HEK293 (cell line): ENCODE results near the gene SFXN1.

ENCODE experiments used
- CTCF ChIA-PET: fragments of 350-600 bp; formaldehyde crosslinking; extraction: SDS; loops from one replicate; lab custom pipeline; 2021; ENCODE audit warnings: antibody characterized with exemption; lab: Yijun Ruan, JAX
- POLR2A ChIA-PET: fragments of 300-600 bp; formaldehyde crosslinking; extraction: SDS; loops from one replicate; lab custom pipeline; 2020; ENCODE audit warnings: antibody characterized with exemption, inconsistent platforms; lab: Yijun Ruan, JAX
- H3K27ac ChIP-seq: fragments of 200-500 bp; sonication (Bioruptor generic); 2 replicates; pipeline ENCODE4 v1.5.1; 2014; ENCODE audit warnings: low read depth, low read length, control low read depth, inconsistent platforms; ENCODE audit errors: extremely low read depth
- H3K36me3 ChIP-seq, 2 experiments: fragments of 200-500 bp in 1 of 2; sonication (Bioruptor generic) in 1 of 2; 1 replicate in 1 of 2; 2 replicates in 1 of 2; pipeline ENCODE4 v1.5.1; 2014 to 2017; ENCODE audit warnings: inconsistent platforms in 2 of 2, low read length in 2 of 2; ENCODE audit not compliant: control insufficient read depth in 2 of 2, insufficient read depth in 1 of 2
- H3K4me1 ChIP-seq: fragments of 200-500 bp; sonication (Bioruptor generic); 2 replicates; pipeline ENCODE4 v1.5.1; 2014; ENCODE audit warnings: mild to moderate bottlenecking, low read length, inconsistent platforms; ENCODE audit not compliant: control insufficient read depth, insufficient read depth
- H3K4me3 ChIP-seq: 2 replicates; pipeline ENCODE4 v1.5.1; 2011; ENCODE audit warnings: low read depth, mild to moderate bottlenecking, control low read depth, low read length, moderate library complexity
- H3K9me3 ChIP-seq: fragments of 200-500 bp; sonication (Bioruptor generic); 2 replicates; pipeline ENCODE4 v1.5.1; 2014; ENCODE audit warnings: low read depth, low read length, inconsistent platforms; ENCODE audit not compliant: control insufficient read depth, insufficient read depth
- CTCF ChIP-seq: fragments of 450-650 bp; formaldehyde crosslinking; IDR thresholded peaks from 2 replicates; pipeline ENCODE4 v1.5.1; 2016; ENCODE audit warnings: missing biosample characterization, missing genetic modification characterization
- PRDM1 ChIP-seq: fragments of 450-650 bp; formaldehyde crosslinking; IDR thresholded peaks from 2 replicates; pipeline ENCODE4; 2016; ENCODE audit warnings: missing biosample characterization, missing genetic modification characterization
- PRDM2 ChIP-seq: fragments of 450-650 bp; formaldehyde crosslinking; IDR thresholded peaks from 2 replicates; pipeline ENCODE4 v1.5.1; 2016; ENCODE audit warnings: missing biosample characterization, missing genetic modification characterization, borderline replicate concordance
- SALL2 ChIP-seq: fragments of 450-650 bp; formaldehyde crosslinking; IDR thresholded peaks from 2 replicates; pipeline ENCODE4 v1.5.0; 2017; ENCODE audit warnings: missing biosample characterization, mild to moderate bottlenecking, missing genetic modification characterization, borderline replicate concordance
- SCRT2 ChIP-seq: fragments of 450-650 bp; formaldehyde crosslinking; IDR thresholded peaks from 2 replicates; pipeline ENCODE4 v1.5.1; 2016; ENCODE audit warnings: missing biosample characterization, missing genetic modification characterization
- SETDB1 ChIP-seq: IDR thresholded peaks from one replicate; pipeline ENCODE4 v1.6.1; 2017; ENCODE audit warnings: mild to moderate bottlenecking, low read length, moderate library complexity, mixed read lengths; ENCODE audit not compliant: insufficient read length
- ZBTB20 ChIP-seq: fragments of 450-650 bp; formaldehyde crosslinking; IDR thresholded peaks from 2 replicates; pipeline ENCODE4 v1.5.1; 2016; ENCODE audit warnings: missing biosample characterization, missing genetic modification characterization
- ZIC2 ChIP-seq: fragments of 450-650 bp; formaldehyde crosslinking; IDR thresholded peaks from 2 replicates; pipeline ENCODE4 v1.5.1; 2016; ENCODE audit warnings: missing biosample characterization, missing genetic modification characterization
- ZNF133 ChIP-seq: fragments of 450-650 bp; formaldehyde crosslinking; IDR thresholded peaks from 2 replicates; pipeline ENCODE4 v1.5.1; 2016; ENCODE audit warnings: missing biosample characterization, missing genetic modification characterization
- ZNF146 ChIP-seq: fragments of 450-650 bp; formaldehyde crosslinking; IDR thresholded peaks from 2 replicates; pipeline ENCODE4 v1.5.1; 2016; ENCODE audit warnings: missing biosample characterization, missing genetic modification characterization
- ZNF324 ChIP-seq: fragments of 450-650 bp; formaldehyde crosslinking; IDR thresholded peaks from 2 replicates; pipeline ENCODE4 v1.5.1; 2016; ENCODE audit warnings: missing biosample characterization, missing genetic modification characterization
- ZNF404 ChIP-seq: fragments of 450-650 bp; formaldehyde crosslinking; IDR thresholded peaks from 2 replicates; pipeline ENCODE4 v1.5.1; 2017; ENCODE audit warnings: missing biosample characterization, missing genetic modification characterization
- ZNF521 ChIP-seq: fragments of 450-650 bp; formaldehyde crosslinking; IDR thresholded peaks from 2 replicates; pipeline ENCODE4 v1.5.1; 2017; ENCODE audit warnings: missing biosample characterization, mild to moderate bottlenecking, missing genetic modification characterization
- ZNF791 ChIP-seq: fragments of 450-650 bp; formaldehyde crosslinking; IDR thresholded peaks from 2 replicates; pipeline ENCODE4 v1.5.1; 2016; ENCODE audit warnings: missing biosample characterization, missing genetic modification characterization
- ZNF837 ChIP-seq: fragments of 450-650 bp; formaldehyde crosslinking; IDR thresholded peaks from 2 replicates; pipeline ENCODE4 v1.5.1; 2016; ENCODE audit warnings: missing biosample characterization, missing genetic modification characterization
- TF ChIP-seq, protein P1 (sequence below): fragments of 450-650 bp; formaldehyde crosslinking; IDR thresholded peaks from 2 replicates; pipeline ENCODE4 v1.5.1; 2016; ENCODE audit warnings: missing biosample characterization, missing genetic modification characterization, borderline replicate concordance
- TF ChIP-seq, protein P2 (sequence below): fragments of 450-650 bp; IDR thresholded peaks from 2 replicates; pipeline ENCODE4 v1.5.1; 2018; ENCODE audit warnings: missing biosample characterization, mild to moderate bottlenecking, missing genetic modification characterization
- TF ChIP-seq, protein P3 (sequence below): fragments of 450-650 bp; formaldehyde crosslinking; IDR thresholded peaks from 2 replicates; pipeline ENCODE4 v1.5.0; 2017; ENCODE audit warnings: missing biosample characterization, missing genetic modification characterization, borderline replicate concordance
- TF ChIP-seq, protein P4 (sequence below): fragments of 450-650 bp; formaldehyde crosslinking; IDR thresholded peaks from 2 replicates; pipeline ENCODE4 v1.5.1; 2017; ENCODE audit warnings: missing biosample characterization, missing genetic modification characterization

SFXN1 gene

DNA sequence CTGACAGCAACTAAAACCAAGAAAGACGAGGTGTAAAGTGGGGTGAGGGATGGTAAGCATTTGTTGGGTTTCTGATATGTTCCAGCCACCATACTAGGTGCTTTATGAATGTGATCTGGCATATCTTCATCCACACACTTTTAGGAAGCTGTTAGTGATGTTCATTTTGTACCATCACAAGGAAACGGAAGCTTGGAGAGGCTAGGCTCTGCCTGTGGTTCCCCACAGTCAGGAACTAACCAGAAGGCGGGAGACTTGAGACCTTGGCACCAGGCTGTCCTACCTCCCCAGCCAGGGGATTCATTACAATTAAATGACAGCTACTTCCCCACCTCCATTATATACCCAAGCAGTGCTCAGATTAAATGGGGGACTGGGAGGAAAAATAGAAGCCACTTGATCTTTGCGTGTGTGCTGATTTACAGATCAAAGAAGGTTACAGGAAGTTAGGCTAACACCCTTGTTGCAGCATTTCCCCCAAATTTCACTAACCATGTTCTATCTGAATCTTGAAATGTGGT, 43.0 kb downstream of the SFXN1 start:
- Histone ChIP-seq H3K36me3 (peaks cover 44 to 87% of the 10 kb centered on the region in 2 experiments), H3K9me3 (no peaks in the 10 kb centered on the region), H3K4me1 (no peaks in the 10 kb centered on the region), H3K27ac (no peak overlapping the region), H3K4me3 (no peak overlapping the region)
- POLR2A ChIA-PET: no interaction called here
- TF ChIP-seq, protein P1, sequence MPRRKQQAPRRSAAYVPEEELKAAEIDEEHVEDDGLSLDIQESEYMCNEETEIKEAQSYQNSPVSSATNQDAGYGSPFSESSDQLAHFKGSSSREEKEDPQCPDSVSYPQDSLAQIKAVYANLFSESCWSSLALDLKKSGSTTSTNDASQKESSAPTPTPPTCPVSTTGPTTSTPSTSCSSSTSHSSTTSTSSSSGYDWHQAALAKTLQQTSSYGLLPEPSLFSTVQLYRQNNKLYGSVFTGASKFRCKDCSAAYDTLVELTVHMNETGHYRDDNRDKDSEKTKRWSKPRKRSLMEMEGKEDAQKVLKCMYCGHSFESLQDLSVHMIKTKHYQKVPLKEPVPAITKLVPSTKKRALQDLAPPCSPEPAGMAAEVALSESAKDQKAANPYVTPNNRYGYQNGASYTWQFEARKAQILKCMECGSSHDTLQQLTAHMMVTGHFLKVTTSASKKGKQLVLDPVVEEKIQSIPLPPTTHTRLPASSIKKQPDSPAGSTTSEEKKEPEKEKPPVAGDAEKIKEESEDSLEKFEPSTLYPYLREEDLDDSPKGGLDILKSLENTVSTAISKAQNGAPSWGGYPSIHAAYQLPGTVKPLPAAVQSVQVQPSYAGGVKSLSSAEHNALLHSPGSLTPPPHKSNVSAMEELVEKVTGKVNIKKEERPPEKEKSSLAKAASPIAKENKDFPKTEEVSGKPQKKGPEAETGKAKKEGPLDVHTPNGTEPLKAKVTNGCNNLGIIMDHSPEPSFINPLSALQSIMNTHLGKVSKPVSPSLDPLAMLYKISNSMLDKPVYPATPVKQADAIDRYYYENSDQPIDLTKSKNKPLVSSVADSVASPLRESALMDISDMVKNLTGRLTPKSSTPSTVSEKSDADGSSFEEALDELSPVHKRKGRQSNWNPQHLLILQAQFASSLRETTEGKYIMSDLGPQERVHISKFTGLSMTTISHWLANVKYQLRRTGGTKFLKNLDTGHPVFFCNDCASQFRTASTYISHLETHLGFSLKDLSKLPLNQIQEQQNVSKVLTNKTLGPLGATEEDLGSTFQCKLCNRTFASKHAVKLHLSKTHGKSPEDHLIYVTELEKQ (tag by site-specific recombination): no peak
- TF ChIP-seq ZNF324 (tag by site-specific recombination) (no peak), ZBTB20 (tag by site-specific recombination) (no peak), ZNF521 (tag by site-specific recombination) (no peak), CTCF (no peak), ZNF837 (tag by site-specific recombination) (no peak), SCRT2 (no peak), ZNF146 (tag by site-specific recombination) (no peak), PRDM2 (tag by site-specific recombination) (no peak), ZNF133 (tag by site-specific recombination) (no peak), ZNF404 (no peak), ZIC2 (tag by site-specific recombination) (no peak), PRDM1 (tag by site-specific recombination) (no peak), SETDB1 (no peak), SALL2 (tag by site-specific recombination) (no peak), ZNF791 (tag by site-specific recombination) (no peak)
- TF ChIP-seq, protein P2, sequence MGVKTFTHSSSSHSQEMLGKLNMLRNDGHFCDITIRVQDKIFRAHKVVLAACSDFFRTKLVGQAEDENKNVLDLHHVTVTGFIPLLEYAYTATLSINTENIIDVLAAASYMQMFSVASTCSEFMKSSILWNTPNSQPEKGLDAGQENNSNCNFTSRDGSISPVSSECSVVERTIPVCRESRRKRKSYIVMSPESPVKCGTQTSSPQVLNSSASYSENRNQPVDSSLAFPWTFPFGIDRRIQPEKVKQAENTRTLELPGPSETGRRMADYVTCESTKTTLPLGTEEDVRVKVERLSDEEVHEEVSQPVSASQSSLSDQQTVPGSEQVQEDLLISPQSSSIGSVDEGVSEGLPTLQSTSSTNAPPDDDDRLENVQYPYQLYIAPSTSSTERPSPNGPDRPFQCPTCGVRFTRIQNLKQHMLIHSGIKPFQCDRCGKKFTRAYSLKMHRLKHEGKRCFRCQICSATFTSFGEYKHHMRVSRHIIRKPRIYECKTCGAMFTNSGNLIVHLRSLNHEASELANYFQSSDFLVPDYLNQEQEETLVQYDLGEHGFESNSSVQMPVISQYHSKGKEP: no peak
- TF ChIP-seq, protein P3, sequence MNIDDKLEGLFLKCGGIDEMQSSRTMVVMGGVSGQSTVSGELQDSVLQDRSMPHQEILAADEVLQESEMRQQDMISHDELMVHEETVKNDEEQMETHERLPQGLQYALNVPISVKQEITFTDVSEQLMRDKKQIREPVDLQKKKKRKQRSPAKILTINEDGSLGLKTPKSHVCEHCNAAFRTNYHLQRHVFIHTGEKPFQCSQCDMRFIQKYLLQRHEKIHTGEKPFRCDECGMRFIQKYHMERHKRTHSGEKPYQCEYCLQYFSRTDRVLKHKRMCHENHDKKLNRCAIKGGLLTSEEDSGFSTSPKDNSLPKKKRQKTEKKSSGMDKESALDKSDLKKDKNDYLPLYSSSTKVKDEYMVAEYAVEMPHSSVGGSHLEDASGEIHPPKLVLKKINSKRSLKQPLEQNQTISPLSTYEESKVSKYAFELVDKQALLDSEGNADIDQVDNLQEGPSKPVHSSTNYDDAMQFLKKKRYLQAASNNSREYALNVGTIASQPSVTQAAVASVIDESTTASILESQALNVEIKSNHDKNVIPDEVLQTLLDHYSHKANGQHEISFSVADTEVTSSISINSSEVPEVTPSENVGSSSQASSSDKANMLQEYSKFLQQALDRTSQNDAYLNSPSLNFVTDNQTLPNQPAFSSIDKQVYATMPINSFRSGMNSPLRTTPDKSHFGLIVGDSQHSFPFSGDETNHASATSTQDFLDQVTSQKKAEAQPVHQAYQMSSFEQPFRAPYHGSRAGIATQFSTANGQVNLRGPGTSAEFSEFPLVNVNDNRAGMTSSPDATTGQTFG (tag by site-specific recombination): no peak
- TF ChIP-seq, protein P4, sequence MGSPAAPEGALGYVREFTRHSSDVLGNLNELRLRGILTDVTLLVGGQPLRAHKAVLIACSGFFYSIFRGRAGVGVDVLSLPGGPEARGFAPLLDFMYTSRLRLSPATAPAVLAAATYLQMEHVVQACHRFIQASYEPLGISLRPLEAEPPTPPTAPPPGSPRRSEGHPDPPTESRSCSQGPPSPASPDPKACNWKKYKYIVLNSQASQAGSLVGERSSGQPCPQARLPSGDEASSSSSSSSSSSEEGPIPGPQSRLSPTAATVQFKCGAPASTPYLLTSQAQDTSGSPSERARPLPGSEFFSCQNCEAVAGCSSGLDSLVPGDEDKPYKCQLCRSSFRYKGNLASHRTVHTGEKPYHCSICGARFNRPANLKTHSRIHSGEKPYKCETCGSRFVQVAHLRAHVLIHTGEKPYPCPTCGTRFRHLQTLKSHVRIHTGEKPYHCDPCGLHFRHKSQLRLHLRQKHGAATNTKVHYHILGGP (tag by site-specific recombination): no peak
- CTCF ChIA-PET: interaction anchor here (0.7 to 1.7 kb wide), 4 partner anchors 13 to 612 kb away, joined by 5 to 7 read pairs (median 6); no protein-coding TSS in a partner anchor
